HEK293T (cell line): Measurements from ENCODE around the gene MIPOL1.

ENCODE experiments used
- BHLHE40 ChIP-seq: fragments of 450-650 bp; IDR thresholded peaks from 2 replicates; pipeline ENCODE4 v1.6.1; 2016; ENCODE audit warnings: mild to moderate bottlenecking, moderate library complexity, borderline replicate concordance
- FOXK2 ChIP-seq: fragments of 450-650 bp; IDR thresholded peaks from 2 replicates; pipeline ENCODE4 v1.6.1; 2016; ENCODE audit warnings: mild to moderate bottlenecking
- PKNOX1 ChIP-seq: fragments of 450-650 bp; IDR thresholded peaks from 2 replicates; pipeline ENCODE4 v1.6.1; 2016
- SUZ12 ChIP-seq: fragments of 450-650 bp; IDR thresholded peaks from 2 replicates; pipeline ENCODE4 v1.6.1; 2016; ENCODE audit warnings: mild to moderate bottlenecking

GRCh38 chr14:37565550-37565949 is 367.8 kb downstream of the MIPOL1 start:
- TF ChIP-seq SUZ12 (no peak), BHLHE40 (no peak), PKNOX1 (no peak), FOXK2 (no peak)
